Measurements from ENCODE around the gene NRF1.

GRCh38 chr7:129775695-129776361 is 164.3 kb downstream of the NRF1 start:
- no peak for TF ChIP-seq TAF1 (IDR thresholded peaks at IDR 0.05; ENCODE audit: borderline replicate concordance, insufficient read depth, low read length)
- no peak for TF ChIP-seq POLR2AphosphoS5 (IDR thresholded peaks at IDR 0.05; ENCODE audit: low read depth, low read length)
- TF ChIP-seq REST (IDR thresholded peaks at IDR 0.05; ENCODE audit: insufficient read depth in 1 of 2, low read depth in 2 of 2, low read length in 2 of 2): no peak
- no peak for TF ChIP-seq SIN3A (IDR thresholded peaks at IDR 0.05; ENCODE audit: borderline replicate concordance, insufficient read depth, low read length)
- TF ChIP-seq FOXP2 (optimal IDR thresholded peaks at IDR 0.05; ENCODE audit: borderline replicate concordance, extremely low read depth, extremely low read length, insufficient read depth): no peak
